Measurements from ENCODE around the gene SDHB.

SDHB gene

GRCh38 chr1:16975211-16975610 is 78.6 kb downstream of the SDHB start:
- no peaks in the 10 kb centered on the region; the same call in 1 of the 2 replicates for H3K4me1 ChIP-seq (ENCODE audit: control insufficient read depth, insufficient read depth, low read length)

More at GRCh38 chr1:16975211-16975610, 78.6 kb downstream of the SDHB start:
- Histone ChIP-seq H3K27ac (ENCODE audit: extremely low read depth, low read depth, low read length) (no peak overlapping the region), H3K4me3 (ENCODE audit: low read depth, low read length) (no peak overlapping the region), H3K36me3 (ENCODE audit: control insufficient read depth in 2 of 2, insufficient read depth in 1 of 2, low read length in 2 of 2) (peaks cover 0 to 22% of the 10 kb centered on the region in 2 experiments; a peak in 1 of 3 replicates), H3K9me3 (ENCODE audit: control insufficient read depth, insufficient read depth, low read depth, low read length) (no peaks in the 10 kb centered on the region)
- CTCF ChIA-PET, result interaction anchor here (0.6 to 2.8 kb wide), 3 partner anchors 11 to 15 kb away, joined by 3 to 13 read pairs (median 3); no protein-coding TSS in a partner anchor
- POLR2A ChIA-PET, result interaction anchor here (0.8 to 1.2 kb wide), 2 partner anchors 8 to 24 kb away, joined by 3 to 5 read pairs; no protein-coding TSS in a partner anchor
- TF ChIP-seq, protein P1, sequence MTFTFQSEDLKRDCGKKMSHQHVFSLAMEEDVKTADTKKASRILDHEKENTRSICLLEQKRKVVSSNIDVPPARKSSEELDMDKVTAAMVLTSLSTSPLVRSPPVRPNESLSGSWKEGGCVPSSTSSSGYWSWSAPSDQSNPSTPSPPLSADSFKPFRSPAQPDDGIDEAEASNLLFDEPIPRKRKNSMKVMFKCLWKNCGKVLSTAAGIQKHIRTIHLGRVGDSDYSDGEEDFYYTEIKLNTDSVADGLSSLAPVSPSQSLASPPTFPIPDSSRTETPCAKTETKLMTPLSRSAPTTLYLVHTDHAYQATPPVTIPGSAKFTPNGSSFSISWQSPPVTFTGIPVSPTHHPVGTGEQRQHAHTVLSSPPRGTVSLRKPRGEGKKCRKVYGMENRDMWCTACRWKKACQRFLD (tag by site-specific recombination; IDR thresholded peaks at IDR 0.05), result no peak
- TF ChIP-seq, protein P2, sequence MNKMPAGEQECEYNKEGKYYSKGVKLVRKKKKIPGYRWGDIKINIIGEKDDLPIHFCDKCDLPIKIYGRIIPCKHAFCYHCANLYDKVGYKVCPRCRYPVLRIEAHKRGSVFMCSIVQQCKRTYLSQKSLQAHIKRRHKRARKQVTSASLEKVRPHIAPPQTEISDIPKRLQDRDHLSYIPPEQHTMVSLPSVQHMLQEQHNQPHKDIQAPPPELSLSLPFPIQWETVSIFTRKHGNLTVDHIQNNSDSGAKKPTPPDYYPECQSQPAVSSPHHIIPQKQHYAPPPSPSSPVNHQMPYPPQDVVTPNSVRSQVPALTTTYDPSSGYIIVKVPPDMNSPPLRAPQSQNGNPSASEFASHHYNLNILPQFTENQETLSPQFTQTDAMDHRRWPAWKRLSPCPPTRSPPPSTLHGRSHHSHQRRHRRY (tag by site-specific recombination; IDR thresholded peaks at IDR 0.05), result no peak
- TF ChIP-seq ZBTB26 (tag by site-specific recombination; optimal IDR thresholded peaks at IDR 0.05), result no peak
- TF ChIP-seq ZNF473 (tag by site-specific recombination; IDR thresholded peaks at IDR 0.05), result no peak
- TF ChIP-seq REST (tag by site-specific recombination; IDR thresholded peaks at IDR 0.05), result no peak
- TF ChIP-seq, protein P3, sequence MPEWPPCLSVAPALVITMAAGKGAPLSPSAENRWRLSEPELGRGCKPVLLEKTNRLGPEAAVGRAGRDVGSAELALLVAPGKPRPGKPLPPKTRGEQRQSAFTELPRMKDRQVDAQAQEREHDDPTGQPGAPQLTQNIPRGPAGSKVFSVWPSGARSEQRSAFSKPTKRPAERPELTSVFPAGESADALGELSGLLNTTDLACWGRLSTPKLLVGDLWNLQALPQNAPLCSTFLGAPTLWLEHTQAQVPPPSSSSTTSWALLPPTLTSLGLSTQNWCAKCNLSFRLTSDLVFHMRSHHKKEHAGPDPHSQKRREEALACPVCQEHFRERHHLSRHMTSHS (tag by site-specific recombination; IDR thresholded peaks at IDR 0.05), result no peak
- no peak for TF ChIP-seq ZNF280D (tag by site-specific recombination; IDR thresholded peaks at IDR 0.05)
- no peak for TF ChIP-seq ZFP3 (tag by site-specific recombination; IDR thresholded peaks at IDR 0.05; ENCODE audit: low read depth)
- TF ChIP-seq YY2 (tag by site-specific recombination; IDR thresholded peaks at IDR 0.05), result no peak
- TF ChIP-seq KLF17 (tag by site-specific recombination; IDR thresholded peaks at IDR 0.05), result no peak
- TF ChIP-seq, protein P4, sequence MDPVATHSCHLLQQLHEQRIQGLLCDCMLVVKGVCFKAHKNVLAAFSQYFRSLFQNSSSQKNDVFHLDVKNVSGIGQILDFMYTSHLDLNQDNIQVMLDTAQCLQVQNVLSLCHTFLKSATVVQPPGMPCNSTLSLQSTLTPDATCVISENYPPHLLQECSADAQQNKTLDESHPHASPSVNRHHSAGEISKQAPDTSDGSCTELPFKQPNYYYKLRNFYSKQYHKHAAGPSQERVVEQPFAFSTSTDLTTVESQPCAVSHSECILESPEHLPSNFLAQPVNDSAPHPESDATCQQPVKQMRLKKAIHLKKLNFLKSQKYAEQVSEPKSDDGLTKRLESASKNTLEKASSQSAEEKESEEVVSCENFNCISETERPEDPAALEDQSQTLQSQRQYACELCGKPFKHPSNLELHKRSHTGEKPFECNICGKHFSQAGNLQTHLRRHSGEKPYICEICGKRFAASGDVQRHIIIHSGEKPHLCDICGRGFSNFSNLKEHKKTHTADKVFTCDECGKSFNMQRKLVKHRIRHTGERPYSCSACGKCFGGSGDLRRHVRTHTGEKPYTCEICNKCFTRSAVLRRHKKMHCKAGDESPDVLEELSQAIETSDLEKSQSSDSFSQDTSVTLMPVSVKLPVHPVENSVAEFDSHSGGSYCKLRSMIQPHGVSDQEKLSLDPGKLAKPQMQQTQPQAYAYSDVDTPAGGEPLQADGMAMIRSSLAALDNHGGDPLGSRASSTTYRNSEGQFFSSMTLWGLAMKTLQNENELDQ (tag by site-specific recombination; IDR thresholded peaks at IDR 0.05; ENCODE audit: low read depth), result no peak
- no peak for TF ChIP-seq ZNF768 (tag by site-specific recombination; IDR thresholded peaks at IDR 0.05)
- TF ChIP-seq, protein P5, sequence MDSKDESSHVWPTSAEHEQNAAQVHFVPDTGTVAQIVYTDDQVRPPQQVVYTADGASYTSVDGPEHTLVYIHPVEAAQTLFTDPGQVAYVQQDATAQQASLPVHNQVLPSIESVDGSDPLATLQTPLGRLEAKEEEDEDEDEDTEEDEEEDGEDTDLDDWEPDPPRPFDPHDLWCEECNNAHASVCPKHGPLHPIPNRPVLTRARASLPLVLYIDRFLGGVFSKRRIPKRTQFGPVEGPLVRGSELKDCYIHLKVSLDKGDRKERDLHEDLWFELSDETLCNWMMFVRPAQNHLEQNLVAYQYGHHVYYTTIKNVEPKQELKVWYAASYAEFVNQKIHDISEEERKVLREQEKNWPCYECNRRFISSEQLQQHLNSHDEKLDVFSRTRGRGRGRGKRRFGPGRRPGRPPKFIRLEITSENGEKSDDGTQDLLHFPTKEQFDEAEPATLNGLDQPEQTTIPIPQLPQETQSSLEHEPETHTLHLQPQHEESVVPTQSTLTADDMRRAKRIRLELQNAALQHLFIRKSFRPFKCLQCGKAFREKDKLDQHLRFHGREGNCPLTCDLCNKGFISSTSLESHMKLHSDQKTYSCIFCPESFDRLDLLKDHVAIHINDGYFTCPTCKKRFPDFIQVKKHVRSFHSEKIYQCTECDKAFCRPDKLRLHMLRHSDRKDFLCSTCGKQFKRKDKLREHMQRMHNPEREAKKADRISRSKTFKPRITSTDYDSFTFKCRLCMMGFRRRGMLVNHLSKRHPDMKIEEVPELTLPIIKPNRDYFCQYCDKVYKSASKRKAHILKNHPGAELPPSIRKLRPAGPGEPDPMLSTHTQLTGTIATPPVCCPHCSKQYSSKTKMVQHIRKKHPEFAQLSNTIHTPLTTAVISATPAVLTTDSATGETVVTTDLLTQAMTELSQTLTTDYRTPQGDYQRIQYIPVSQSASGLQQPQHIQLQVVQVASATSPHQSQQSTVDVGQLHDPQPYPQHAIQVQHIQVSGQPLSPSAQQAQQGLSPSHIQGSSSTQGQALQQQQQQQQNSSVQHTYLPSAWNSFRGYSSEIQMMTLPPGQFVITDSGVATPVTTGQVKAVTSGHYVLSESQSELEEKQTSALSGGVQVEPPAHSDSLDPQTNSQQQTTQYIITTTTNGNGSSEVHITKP (tag by site-specific recombination; IDR thresholded peaks at IDR 0.05), result no peak

All from HEK293 (cell line).